Esophagus muscularis mucosa (tissue), 4 donors: ENCODE results near the gene LHPP.

Experiments
- CTCF ChIP-seq, 3 experiments: fragments of 200-600 bp in 2 of 3; fragments of 450-650 bp in 1 of 3; sonication (generic) in 2 of 3; IDR thresholded peaks; one replicate each; pipeline ENCODE4 v1.5.1; 2017 to 2019; ENCODE audit warnings: antibody characterized with exemption in 3 of 3, mild to moderate bottlenecking in 2 of 3, moderate library complexity in 1 of 3
- EP300 ChIP-seq: sonication (generic); formaldehyde crosslinking; IDR thresholded peaks from one replicate; pipeline ENCODE4 v1.6.1; 2017; ENCODE audit warnings: antibody characterized with exemption
- POLR2A ChIP-seq: fragments of 450-650 bp; IDR thresholded peaks from one replicate; pipeline ENCODE4 v1.6.1; 2017; ENCODE audit warnings: antibody characterized with exemption, moderate library complexity, mild to moderate bottlenecking, low read depth
- POLR2AphosphoS5 ChIP-seq, 2 donors: sonication (generic); formaldehyde crosslinking; IDR thresholded peaks; one replicate each; pipeline ENCODE4 v1.6.1; 2017; ENCODE audit warnings: antibody characterized with exemption in 2 of 2

DNA sequence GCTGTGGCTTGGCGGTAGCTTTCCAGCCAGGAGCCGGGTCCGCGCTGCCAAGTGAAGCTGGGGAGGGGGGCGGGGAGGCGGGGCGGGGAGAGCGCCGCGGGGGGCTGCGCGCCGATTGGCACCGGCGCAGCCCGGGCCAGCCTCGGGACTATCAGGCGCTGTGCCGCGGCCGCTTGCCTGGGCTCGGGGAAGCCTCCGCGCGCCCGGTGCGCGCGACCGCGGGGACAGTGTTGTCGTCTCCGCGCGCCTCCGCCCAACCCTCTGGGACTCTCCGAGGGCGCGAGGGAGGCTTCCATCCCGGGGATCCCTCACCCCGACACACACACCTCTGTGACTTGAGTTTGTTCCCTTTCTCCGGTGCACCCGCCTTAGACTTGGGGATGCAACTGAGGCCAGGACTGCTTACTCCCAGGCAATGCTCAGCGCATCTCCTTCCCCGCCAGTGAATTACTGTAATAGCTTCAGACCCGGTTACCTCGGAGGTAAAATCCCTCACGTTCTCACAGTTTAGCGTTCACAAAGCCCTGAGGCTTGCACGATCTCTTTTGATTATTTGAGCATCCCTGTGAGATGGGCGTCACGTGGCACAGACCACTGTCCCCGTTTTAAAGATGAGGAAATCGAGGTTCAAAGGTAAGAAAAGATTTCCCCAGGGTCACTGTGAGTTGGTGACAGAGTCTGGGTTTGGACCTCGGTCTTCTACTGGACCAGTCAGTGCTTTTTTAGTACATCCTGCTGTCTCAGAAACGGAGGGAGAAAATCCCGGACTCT lies 11.4 kb upstream of the LHPP start, which contains the start of gene NKX1-2:
- TF ChIP-seq CTCF (IDR thresholded peaks at IDR 0.05) (no peak), POLR2A (no peak), EP300 (no peak), POLR2AphosphoS5 (IDR thresholded peaks at IDR 0.05) (no peak)
